Heart left ventricle (tissue), 16 donors: ENCODE data around the gene MPZL2. TPM values are rescaled to one million over a fixed set of nuclear protein-coding genes. Genes with fewer than 3 reads are reported as not detected.

Experiments used
- ATAC-seq, 4 donors: fragments of 200-7000 bp; cut with Tn5 transposase; one replicate each; pipeline ENCODE4 v1.9.1; 2020 to 2022; ENCODE audit warnings: moderate library complexity in 4 of 4, mild to moderate bottlenecking in 3 of 4, moderate number of reproducible peaks in 1 of 4
- DNase-seq, 5 donors: peaks; one replicate each; pipeline ENCODE4 v3.0.0-alpha.2; 2020
- H3K27ac ChIP-seq, 12 donors: fragments of 200-600 bp; sonication (generic) in 4 of 12; one replicate each; pipeline versions ENCODE4 v1.5.0 to v1.8.0; 2016 to 2022; ENCODE audit warnings: mild to moderate bottlenecking in 2 of 12
- H3K27me3 ChIP-seq, 9 donors: fragments of 200-600 bp; sonication (generic) in 2 of 9; one replicate each; pipeline versions ENCODE4 v1.5.1 to v1.8.0; 2016 to 2022; ENCODE audit warnings: mild to moderate bottlenecking in 3 of 9
- H3K36me3 ChIP-seq, 9 donors: fragments of 200-600 bp; sonication (generic) in 2 of 9; one replicate each; pipeline versions ENCODE4 v1.5.0 to v1.8.0; 2018 to 2022; ENCODE audit warnings: mild to moderate bottlenecking in 2 of 9
- H3K4me1 ChIP-seq, 12 donors: fragments of 200-600 bp; sonication (generic) in 4 of 12; one replicate each; pipeline versions ENCODE4 v1.5.0 to v1.8.0; 2016 to 2022; ENCODE audit warnings: mild to moderate bottlenecking in 3 of 12
- H3K4me3 ChIP-seq, 12 donors: fragments of 200-600 bp; sonication (generic) in 4 of 12; one replicate each; pipeline versions ENCODE4 v1.5.0 to v1.8.0; 2017 to 2022; ENCODE audit warnings: mild to moderate bottlenecking in 9 of 12, moderate library complexity in 4 of 12
- H3K9me3 ChIP-seq, 12 donors: fragments of 200-600 bp; sonication (generic) in 4 of 12; one replicate each; pipeline versions ENCODE4 v1.5.0 to v1.8.0; 2016 to 2022; ENCODE audit warnings: mild to moderate bottlenecking in 1 of 12
- POLR2A ChIP-seq, 2 donors: fragments of 450-650 bp; IDR thresholded peaks; one replicate each; pipeline ENCODE4 v1.6.1; 2017; ENCODE audit warnings: antibody characterized with exemption in 2 of 2, mild to moderate bottlenecking in 2 of 2, moderate library complexity in 2 of 2
- WGBS, 4 donors: extraction: QIAGEN DNeasy Blood & Tissue Kit in 2 of 4; methylation state at CpG; one replicate each; pipeline versions ENCODE4 v1.1.5 to v1.1.7; 2013 to 2018; 5-methylcytosine and 5-hydroxymethylcytosine counted together
- intact Hi-C, 10 donors: fragments of 100-400 bp; cut with DNase I; formaldehyde crosslinking; loops; one replicate each; pipeline versions ENCODE4 v1.11.1 to v1.14.2; 2022
- polyA plus RNA-seq, 2 donors: library from polyadenylated mRNA; stranded (reverse); fragments of 200-250 nt; gene quantifications; one replicate each; pipeline ENCODE4 v1.2.3, GENCODE V29; 2013
- total RNA-seq, 9 donors: library from RNA; depleted of rRNA in 2 of 9; stranded (reverse); fragments of >200 nt in 2 of 9; fragmentation: NEBNext Ultra II Directional in 3 of 9; extraction: Animal tissue kit (Norgen Biotek cat#: 25700) in 3 of 9; gene quantifications; one replicate each; pipeline versions ENCODE4 v1.1.0 to v1.2.4, GENCODE V29; 2016 to 2023
- TF ChIP-seq, protein P1 (sequence below), 12 donors: fragments of 200-600 bp; sonication (generic) in 4 of 12; IDR thresholded peaks; one replicate each; pipeline versions ENCODE4 v1.5.0 to v1.8.0; 2018 to 2022; ENCODE audit warnings: antibody characterized with exemption in 12 of 12, mild to moderate bottlenecking in 5 of 12
- donor health status: ischemic (EF 13 %, LVEDD 7.1; RV severe dilation, severe dysfunction).
- donor health status: healthy with polysubstance abuse.
- donor health status: DM: no; HTN: yes; CAD: no.
- donor health status: DM: no; HTN: no; CAD: no.
- donor health status: ischemic (EF 25% LVEDD 6.9; RV normal size, moderate dysfunction).
- donor health status: ischemic (EF 25% LVEDD 5.7; RV mildly dilated, moderate dysfunction).
- donor health status: healthy.
- donor health status: DM: yes; HTN: yes; CAD: no.
- donor health status: ischemic (EF 35%, LVEDD 5.7; RV mildly dilated, moderate dysfunction).
- donor health status: nonischemic (EF 11% LVEDD 7.7; RV severe dilation, severe dysfunction).
- donor health status: DM: yes; HTN: yes; CAD: no.
- donor health status: PGD.
- donor health status: ischemic (EF 29% LVEDD 5.4; RV normal size, mild dysfunction).
- donor health status: nonischemic (EF 23%, LVEDD 6.1; RV moderate dilation, normal function).

The MPZL2 gene
- total and polyA plus RNA-seq, 11 donors = 7.4 to 29.6 (median 13.0) TPM

DNA sequence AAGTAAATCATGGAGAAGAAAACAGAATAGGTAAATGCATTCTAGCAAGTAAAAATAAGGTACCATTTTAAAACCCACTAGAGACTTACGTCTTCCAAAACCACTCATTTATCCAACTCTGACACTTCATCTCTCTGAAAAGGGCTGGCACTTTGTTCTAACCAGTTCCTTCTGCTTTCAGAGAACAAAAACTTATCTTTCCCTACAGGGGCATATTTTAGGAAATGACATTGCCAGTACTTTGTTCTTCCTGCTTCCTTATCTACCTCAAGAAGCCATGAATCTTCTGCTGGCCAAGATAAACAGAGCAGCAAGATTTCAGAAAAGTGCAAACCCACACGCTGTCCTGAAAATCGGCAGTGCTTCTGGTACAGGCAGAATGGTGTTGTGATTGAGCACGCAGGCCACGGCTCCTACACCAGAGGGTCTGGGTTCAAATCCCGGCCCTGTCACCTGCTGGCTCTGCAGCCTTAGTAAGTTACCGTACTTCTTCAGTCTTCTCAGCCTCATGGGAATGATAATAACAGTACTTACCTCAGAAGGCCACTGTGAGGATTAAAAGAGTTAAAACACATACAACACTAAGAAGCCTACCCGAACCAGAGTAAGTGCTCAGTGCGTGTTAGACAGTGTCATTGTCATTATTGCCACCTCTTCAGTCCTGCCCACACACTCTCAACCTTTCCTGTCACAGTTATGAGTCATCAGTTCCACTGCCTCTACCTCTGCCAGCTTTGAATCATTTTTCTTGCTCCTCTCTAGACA, 22.9 kb downstream of the MPZL2 start:
- intact Hi-C loops = loop anchor here in 1 of 10 donors (5.0 kb wide), 1 partner anchor 44 kb away; no protein-coding TSS in a partner anchor
- WGBS, 4 donors = 46 to 52% (median 48%) methylated on average over 9 of the region's 9 CpGs
- Histone ChIP-seq H3K27me3 (no peaks in the 10 kb centered on the region), H3K36me3 (no peaks in the 10 kb centered on the region), H3K27ac (peak overlapping the region in 11 of 12 donors; percentile 6 to 90 (median 56)), H3K4me1 (peaks cover 0 to 44% (median 13%) of the 10 kb centered on the region in 12 donors), H3K9me3 (no peaks in the 10 kb centered on the region), H3K4me3 (peak overlapping the region in 1 of 12 donors; percentile 30)
- DNase-seq (peak in 2 of 5 donors; percentile 12 to 46), ATAC-seq (peak; percentile 82 to 95 (median 91))
- TF ChIP-seq POLR2A (IDR thresholded peaks at IDR 0.05) = peak in 1 of 2 donors; percentile 22
- TF ChIP-seq, protein P1, sequence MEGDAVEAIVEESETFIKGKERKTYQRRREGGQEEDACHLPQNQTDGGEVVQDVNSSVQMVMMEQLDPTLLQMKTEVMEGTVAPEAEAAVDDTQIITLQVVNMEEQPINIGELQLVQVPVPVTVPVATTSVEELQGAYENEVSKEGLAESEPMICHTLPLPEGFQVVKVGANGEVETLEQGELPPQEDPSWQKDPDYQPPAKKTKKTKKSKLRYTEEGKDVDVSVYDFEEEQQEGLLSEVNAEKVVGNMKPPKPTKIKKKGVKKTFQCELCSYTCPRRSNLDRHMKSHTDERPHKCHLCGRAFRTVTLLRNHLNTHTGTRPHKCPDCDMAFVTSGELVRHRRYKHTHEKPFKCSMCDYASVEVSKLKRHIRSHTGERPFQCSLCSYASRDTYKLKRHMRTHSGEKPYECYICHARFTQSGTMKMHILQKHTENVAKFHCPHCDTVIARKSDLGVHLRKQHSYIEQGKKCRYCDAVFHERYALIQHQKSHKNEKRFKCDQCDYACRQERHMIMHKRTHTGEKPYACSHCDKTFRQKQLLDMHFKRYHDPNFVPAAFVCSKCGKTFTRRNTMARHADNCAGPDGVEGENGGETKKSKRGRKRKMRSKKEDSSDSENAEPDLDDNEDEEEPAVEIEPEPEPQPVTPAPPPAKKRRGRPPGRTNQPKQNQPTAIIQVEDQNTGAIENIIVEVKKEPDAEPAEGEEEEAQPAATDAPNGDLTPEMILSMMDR (IDR thresholded peaks at IDR 0.05) = no peak

DNA sequence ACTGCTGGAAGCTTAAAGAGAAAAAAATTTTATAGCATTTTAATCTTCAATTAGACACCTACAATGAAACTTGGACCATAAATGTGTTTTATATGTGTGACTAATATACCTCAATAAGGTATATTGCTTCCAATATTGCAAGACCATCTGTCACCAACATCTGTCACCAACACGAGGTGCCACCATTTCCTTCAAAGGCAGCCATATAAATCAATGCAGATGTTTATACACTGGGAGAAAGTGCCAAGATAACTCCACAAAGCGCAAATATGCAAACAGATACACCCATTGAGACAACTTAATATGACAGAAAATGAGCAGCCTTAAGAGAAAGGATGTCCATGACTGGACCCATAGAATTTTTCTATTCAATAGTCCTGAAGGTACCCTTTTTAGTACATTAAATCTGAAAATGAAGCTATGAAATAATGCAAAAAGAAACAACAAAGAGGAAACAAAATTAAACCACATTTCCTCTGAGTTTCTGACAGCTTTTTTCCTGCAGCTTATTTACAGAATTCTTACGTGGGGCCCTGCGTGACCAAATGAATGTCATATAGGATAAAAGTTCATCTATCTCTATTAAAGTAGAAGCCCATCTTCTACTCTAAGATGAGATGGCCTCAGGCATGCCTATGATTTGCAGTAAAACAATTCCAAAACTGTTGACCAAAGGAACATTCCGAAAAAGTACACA, 24.4 kb downstream of the MPZL2 start:
- H3K4me3 ChIP-seq = peak overlapping the region in 1 of 12 donors; percentile 23

DNA sequence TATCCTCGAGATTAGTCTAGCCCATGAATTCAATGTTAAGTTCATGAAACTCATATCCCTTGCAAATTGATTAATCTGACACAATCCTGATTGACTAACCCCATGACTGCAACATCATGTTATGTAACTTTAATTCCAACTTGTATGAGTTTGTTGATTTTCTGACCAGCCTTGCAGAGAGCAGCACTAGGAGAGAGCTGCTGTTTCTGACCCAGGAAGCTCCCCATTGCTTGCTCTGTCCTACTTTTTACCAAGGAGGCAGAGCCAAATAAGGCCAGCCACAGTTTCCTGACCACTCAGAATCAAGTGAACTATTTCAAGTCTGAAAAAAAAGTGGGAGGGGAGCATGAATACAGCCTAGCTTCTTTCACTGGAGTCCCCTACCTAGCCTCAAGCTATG, 25.2 kb downstream of the MPZL2 start:
- Histone ChIP-seq H3K4me1 (peaks cover 0 to 65% (median 16%) of the 10 kb centered on the region in 12 donors), H3K4me3 (peak overlapping the region in 1 of 12 donors; percentile 23), H3K9me3 (no peaks in the 10 kb centered on the region), H3K27ac (peak overlapping the region in 2 of 12 donors; percentile 7 to 90), H3K27me3 (no peaks in the 10 kb centered on the region), H3K36me3 (no peaks in the 10 kb centered on the region)
- DNase-seq (no peak), ATAC-seq (no peak)
- no peak for TF ChIP-seq POLR2A (IDR thresholded peaks at IDR 0.05)
- intact Hi-C loops = no loop called here
- WGBS, 4 donors = 87 to 96% (median 92%) methylated on average over 1 of the region's 1 CpG

More for the DNA sequence above, 24.4 kb downstream of the MPZL2 start:
- H3K4me1 ChIP-seq = peaks cover 0 to 59% (median 16%) of the 10 kb centered on the region in 12 donors
- H3K27me3 ChIP-seq = no peaks in the 10 kb centered on the region
- no peak for TF ChIP-seq POLR2A (IDR thresholded peaks at IDR 0.05)
- TF ChIP-seq, protein P1 (IDR thresholded peaks at IDR 0.05) = no peak
- no peak for ATAC-seq
- WGBS, 4 donors = 78 to 89% (median 85%) methylated on average over 5 of the region's 5 CpGs
- no peak for DNase-seq
- H3K9me3 ChIP-seq = no peaks in the 10 kb centered on the region
- H3K36me3 ChIP-seq = no peaks in the 10 kb centered on the region
- intact Hi-C loops = loop anchor here in 1 of 10 donors (5.0 kb wide), 1 partner anchor 42 kb away; no protein-coding TSS in a partner anchor
- H3K27ac ChIP-seq = peak overlapping the region in 4 of 12 donors; percentile 7 to 90 (median 18)

- no peak for DNase-seq
- no peaks in the 10 kb centered on the region for H3K36me3 ChIP-seq
- H3K27me3 ChIP-seq = no peaks in the 10 kb centered on the region
- TF ChIP-seq, protein P1 (IDR thresholded peaks at IDR 0.05) = no peak
- no peak for TF ChIP-seq POLR2A (IDR thresholded peaks at IDR 0.05)
- peaks cover 0 to 65% (median 16%) of the 10 kb centered on the region in 12 donors for H3K4me1 ChIP-seq
- no peak overlapping the region for H3K4me3 ChIP-seq
- intact Hi-C loops = no loop called here
- WGBS, 4 donors = 88 to 96% (median 91%) methylated on average over 2 of the region's 2 CpGs
- H3K9me3 ChIP-seq = no peaks in the 10 kb centered on the region
- ATAC-seq = no peak
- peak overlapping the region in 1 of 12 donors; percentile 90 for H3K27ac ChIP-seq
Measured at GRCh38 chr11:118238421-118238820, 25.7 kb downstream of the MPZL2 start.
